ENCODE measurements around the gene POLN.

The POLN gene

DNA sequence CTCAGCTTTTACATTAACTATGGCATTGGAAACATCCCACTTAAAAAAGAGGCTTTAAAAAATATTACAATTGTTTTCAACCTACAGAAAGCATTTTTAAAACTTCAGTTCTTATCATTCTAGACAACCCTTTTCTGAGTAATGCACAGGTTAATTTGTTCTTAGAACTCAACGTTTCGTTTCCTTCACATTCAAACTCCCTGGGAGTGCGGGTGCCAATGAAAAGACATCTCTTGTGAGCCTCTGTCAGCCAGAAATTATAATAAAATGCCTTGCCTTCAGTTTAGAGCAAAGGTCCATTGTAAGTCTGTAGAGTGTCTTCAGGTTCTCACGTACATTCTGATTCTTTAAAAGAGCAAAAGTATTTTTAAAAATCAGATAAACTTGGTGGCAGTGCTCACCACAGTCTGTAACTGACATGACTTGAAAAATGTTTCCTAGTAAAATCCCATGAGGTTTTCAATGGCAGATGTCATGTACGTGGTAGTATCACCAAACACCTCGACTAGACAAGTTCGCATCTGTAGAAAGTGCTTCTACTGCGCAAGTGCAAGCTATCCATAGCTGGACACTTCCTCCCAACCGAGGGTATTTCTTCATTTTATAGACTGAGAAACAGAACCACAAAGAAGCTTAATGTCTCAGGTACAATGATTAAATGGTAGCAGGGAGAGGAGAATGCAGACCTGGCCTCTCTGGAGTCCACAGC, 65.8 kb downstream of the POLN start:
- TF ChIP-seq CTCF (IDR thresholded peaks at IDR 0.05; ENCODE audit: low read depth, low read length): no peak
- no peak overlapping the region for H3K4me3 ChIP-seq (replicated peaks in 1 of 2; ENCODE audit: low read depth in 2 of 2, low read length in 2 of 2)
- DNase-seq (ENCODE audit: low read depth in 2 of 2): no peak

DNA sequence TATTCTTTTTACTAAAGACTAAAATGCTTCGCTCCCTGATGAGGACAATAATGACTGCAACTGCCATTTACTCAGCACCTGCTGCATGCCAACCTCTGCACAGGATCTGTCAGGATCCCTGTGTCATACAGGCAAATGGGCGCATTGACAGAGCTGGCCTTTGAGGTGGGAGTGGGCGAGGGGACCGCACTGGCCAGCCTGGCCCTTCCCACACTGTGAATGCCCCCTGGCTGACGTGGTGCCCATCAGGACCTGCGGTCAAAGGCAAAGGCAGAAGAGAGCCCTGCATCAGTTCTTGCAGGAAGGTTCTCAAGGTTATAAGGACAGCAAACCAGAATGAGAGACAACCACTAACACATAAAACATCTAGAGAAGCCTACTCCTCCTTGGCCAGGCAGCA, 67.9 kb downstream of the POLN start:
- DNase-seq (ENCODE audit: low read depth in 2 of 2): no peak
- TF ChIP-seq CTCF (IDR thresholded peaks at IDR 0.05; ENCODE audit: low read depth, low read length): no peak
- H3K4me3 ChIP-seq (replicated peaks in 1 of 2; ENCODE audit: low read depth in 2 of 2, low read length in 2 of 2): no peak overlapping the region

DNA sequence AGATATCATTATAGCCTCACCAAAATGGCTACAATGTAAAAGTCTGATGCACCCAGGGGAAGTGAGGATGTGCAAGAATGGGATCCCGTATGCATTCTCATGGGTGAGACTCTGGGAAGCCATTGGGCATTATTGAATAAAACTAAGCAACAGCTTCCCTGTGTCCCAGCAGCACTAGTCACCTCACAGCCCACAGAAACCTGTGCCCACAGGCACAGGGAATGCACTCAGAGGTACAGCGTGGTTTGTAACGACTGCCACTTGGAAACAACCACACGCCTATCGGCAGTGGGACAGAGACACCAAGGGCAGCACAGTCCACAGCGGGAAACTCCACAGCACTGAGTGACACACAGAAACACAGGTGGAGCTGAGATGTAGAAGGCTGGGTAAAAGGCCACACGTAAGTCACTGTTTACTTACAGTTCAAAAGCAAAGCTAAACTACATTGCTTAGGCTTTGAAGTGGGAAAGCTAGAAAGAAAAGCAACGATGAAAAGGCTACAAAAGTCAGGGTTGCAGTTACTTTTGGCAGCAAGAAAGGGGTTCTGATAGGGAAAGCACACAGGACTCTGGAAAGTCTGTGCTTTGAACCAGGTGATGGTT, 69.2 kb downstream of the POLN start:
- no peak overlapping the region for H3K4me3 ChIP-seq (replicated peaks in 1 of 2; ENCODE audit: low read depth in 2 of 2, low read length in 2 of 2)
- no peak for DNase-seq (ENCODE audit: low read depth in 2 of 2)
- TF ChIP-seq CTCF (IDR thresholded peaks at IDR 0.05; ENCODE audit: low read depth, low read length): no peak

DNA sequence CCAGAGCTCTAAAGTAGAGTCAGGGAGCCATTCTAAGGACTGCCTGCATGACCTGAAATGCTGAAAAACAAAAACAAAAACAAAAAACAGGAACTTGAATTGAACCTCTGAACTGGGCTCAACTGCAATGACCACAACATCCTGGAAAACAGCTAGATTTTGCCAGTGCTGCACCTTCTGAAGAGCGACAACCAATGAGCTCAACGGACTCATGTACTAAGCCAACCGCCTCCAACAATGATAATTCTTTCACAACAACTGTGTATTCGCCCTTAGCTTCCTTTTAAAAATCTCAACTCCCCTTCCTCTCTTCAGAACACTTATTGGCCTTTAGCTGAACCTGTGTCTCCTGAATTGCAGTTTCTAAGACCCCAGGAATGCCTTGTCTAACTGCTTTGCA, 69.8 kb downstream of the POLN start:
- no peak for DNase-seq (ENCODE audit: low read depth in 2 of 2)
- TF ChIP-seq CTCF (IDR thresholded peaks at IDR 0.05; ENCODE audit: low read depth, low read length): no peak
- H3K4me3 ChIP-seq (replicated peaks in 1 of 2; ENCODE audit: low read depth in 2 of 2, low read length in 2 of 2): no peak overlapping the region

- H3K4me3 ChIP-seq (replicated peaks in 1 of 2; ENCODE audit: low read depth in 2 of 2, low read length in 2 of 2): no peak overlapping the region
- no peak for DNase-seq (ENCODE audit: low read depth in 2 of 2)
- TF ChIP-seq CTCF (IDR thresholded peaks at IDR 0.05; ENCODE audit: low read depth, low read length): no peak
Observed at GRCh38 chr4:2168469-2169319, 73.2 kb downstream of the POLN start.

DNA sequence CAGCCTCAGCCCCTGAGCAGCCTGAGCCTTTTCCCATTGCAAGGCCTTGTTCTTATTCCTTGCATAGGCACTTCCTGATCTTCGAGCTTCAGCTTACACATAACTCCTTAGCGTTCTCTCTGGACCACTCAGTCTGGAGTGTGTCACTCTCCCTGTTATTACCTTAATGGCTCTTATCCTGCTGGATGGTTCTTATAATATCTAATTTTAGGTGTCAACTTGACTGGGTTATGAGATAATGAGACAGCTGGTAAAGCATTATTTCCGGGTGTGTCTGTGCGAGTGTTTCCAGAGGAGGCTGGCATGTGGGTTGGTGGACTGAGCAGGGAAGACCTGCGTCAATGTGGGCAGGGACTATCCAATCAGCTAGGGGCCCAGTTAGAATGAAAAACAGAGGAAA, 75.7 kb downstream of the POLN start:
- no peak overlapping the region for H3K4me3 ChIP-seq (replicated peaks in 1 of 2; ENCODE audit: low read depth in 2 of 2, low read length in 2 of 2)
- TF ChIP-seq CTCF (IDR thresholded peaks at IDR 0.05; ENCODE audit: low read depth, low read length): no peak
- DNase-seq (ENCODE audit: low read depth in 2 of 2): no peak

Measured in cardiac fibroblast (primary cell).